CD4-positive, alpha-beta T cell treated with Interleukin-21 for 1 hour (primary cell): ENCODE data around the gene PEX16.
A peak's percentile ranks its signal among the peaks of the same experiment; 100 is the strongest.

ENCODE experiments used
- DNase-seq: peaks from one replicate; pipeline ENCODE4 v3.0.0-alpha.2; 2020

The PEX16 gene

DNA sequence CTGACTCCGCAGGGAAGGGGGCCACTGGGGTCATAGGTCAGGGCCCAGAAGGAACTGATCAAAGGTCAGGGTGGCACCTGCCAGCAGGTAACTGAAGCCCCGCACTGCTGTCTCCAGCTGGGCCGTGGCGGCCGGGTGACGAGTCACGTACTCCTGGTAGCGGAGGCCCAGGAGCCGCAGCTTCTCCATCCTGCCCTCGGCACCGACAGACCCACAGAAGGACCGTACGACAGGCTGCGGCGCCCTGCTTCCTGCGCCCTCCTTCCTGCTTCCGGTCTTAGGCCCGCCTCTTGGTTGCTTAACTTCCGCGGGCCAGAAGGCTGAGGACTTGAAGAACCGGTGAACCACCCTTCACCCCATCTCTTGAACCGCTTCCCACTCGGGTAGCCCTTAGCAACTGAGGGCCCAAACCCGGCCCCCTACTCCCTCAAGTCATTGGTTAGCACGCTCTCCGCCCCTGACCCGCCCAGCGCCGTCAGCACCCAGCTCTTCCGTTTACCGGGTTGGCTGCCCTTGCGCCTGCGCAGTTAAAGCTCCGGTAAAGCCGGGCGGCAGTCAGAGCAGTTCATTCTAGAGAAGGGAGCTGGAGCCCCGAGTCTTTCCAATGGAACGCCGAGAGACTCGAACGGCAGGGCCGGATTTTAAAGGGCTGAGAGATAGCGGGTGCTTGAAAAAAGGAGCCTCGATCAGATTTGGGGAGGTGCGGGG, at the start of gene PEX16:
PEX16 (minus strand) TSS at position 255 of the 708 bp plus-strand sequence; CDS start at position 189, 66 bp downstream.
- peak; percentile 98 for DNase-seq

DNA sequence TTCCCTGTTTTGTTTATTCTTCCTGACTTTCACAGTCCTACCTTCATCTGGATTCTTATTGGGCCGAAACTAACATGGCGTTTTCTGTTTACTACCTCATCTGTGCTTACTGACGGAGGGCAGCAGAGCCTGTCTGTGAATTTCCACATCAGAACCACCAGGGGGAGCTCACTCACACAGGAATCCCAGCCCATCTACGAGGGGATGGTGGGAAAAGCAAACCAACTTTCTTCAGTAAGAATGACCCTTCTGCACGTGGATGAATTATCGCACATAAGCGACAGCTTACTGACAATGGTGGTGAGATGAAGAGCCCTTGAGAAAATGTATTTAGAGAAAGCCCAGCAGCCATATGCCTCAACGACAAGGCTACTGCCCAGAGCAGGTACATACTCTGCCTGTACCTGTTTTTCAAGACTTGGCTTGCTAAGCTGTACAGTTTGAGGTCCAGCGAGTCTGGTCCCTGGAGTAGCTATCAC, 47.3 kb upstream of the PEX16 start:
- peak; percentile 76 for DNase-seq

DNA sequence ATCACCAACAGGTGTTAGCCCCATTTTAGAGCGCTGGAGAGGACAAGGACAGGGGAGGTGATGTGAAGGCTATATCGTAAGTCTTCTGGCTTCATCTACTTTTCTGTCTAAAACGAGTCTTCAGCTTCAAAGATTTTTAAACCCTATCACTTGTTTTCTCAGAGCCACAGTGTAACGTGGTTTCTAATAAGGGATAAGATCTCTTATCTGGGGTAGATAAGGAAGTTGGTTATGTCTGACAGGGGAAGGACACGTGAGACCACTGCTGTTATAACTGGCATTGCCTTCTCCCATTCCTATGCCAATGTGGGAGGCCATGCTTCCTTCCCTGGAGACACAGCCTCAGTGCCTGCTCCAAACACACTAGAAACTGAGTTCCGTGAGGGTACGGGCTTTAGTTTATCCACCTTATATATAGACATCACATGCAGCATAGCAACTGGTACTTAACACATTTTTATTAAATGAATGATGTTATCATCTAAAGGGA, 44.1 kb upstream of the PEX16 start:
- DNase-seq = no peak

DNA sequence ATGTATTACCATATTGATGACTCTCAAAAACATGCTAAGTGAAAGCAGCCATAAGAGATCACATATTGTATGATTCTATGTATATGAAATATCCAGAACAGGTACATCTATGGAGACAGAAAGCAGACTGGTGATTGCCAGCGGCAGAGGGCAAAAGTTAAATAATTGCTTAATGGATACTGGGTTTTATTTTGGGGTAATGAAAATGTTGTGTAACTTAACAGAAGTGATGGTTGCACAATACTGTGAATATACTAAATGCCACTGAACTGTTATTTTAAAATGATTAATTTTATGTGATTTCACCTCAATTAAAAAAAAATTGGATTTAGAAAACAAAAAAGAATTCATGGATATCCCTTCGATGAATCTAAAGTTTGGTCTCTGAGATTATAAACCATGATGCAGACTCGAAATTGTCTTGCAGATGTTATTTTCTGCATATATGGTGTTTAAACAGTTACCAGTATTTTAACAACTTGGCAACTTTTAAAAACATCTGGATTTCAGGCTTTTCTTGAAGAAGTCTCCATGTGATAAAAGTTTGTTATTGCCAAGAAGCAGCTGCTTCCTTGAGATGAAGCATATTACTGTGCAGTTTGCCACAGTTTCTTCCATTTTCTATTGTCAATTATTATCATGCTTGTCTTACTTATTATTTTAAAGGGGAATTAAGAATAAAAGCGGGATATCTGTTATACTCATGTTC, 42.9 kb upstream of the PEX16 start:
- DNase-seq = no peak

DNA sequence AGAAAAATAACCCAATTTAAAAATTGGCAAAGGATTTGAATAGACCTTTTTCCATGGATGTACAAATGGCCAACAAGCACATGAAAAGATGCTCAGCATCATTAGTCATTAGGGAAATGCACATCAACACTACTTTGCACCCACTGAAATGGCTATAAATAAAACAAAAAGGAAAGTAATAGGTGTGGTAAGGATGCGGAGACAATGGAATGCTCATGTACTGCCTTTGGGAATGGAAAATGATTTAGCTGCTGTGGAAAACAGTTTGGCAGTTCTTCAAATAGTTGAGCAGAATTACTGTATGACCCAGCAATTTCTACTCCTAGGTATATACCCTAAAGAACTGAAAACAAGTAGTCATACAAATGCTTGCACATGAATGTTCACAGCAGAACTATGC, 42.2 kb upstream of the PEX16 start:
- no peak for DNase-seq

DNA sequence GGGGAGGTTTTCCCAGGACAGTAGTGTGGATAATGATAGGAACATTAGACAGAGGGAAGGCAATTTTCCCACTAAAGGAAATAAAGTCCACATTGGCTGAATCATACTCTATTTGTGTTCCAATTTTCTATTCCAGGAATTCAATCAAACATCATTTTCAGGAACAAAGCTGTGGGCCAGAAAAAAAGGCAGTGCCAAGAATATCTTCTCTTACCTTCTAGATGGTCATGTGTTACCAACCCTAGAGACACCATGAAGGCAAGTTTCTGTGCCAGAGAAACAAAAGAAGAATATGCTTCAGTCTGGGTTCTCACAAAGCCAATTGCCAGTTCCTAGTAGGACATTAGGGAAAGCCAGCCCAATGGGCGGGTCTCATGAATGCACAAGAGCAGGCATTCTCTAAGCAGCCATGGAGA, 32.3 kb upstream of the PEX16 start:
- DNase-seq = no peak

DNA sequence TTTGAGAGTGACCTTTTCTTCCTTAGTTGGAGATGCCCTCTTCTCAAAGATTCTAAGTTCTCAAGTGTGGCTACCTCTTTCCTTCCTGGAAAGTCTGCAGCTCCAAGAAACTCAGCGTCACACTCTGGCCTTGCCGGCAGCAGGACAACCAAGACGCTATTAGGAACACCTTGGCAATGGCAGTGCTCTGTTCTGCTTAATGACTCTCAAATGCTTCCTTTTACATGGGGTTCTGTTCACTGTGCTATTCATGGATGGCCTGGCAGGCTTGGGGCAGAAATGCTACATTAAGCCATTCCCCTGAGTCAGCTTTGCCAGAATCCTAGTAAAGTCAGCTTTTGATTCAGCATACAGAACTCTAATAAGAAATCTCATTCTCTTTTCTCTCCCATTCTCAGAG, 30.7 kb upstream of the PEX16 start:
- no peak for DNase-seq

DNA sequence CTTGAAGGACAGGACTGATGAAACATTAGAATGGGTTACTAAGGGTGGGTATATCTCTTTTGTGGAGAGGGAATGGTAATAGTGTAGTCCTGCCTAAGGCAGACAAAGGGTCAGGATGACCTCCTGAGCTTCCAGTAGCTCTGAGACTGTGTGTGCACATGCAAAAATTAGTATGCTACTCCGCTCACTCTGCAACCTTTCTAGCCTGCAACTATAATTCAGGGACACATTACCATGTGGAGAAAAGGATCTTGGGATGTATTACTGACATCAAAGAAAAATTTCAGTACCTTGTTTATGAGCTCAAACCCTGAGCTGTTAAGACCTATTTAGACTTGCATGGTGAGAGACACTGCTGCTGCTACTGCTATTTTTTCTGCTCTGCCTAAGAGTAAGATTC, 30.2 kb upstream of the PEX16 start:
- DNase-seq = no peak

DNA sequence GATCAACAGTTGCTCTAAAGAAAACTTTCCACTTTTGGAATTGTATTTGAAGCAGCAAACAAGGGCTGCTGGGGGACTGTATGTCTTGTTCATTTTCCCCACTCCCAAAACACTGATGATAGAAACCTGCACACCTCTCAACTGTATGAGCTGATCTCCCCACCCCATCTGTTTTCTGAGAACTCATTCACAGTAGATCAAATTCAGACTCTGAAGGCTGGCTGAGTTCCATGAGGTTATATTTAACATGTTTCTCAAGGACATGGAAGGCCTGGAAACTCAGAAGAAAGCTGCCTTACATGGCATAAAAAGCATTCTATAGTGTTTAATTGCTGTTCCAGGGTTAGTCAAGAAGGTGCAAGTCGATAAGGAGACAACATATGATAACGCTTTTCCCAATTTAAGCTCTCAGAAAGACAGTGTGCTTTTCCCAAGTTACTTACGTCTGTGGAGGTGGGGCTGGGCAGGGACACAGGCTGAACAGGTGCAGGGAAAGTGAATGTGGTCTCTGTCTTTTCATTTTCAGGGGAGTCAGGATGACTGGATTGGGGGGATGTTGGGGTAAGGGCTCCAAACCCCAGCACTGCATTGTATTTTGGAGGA, 27.8 kb upstream of the PEX16 start:
- no peak for DNase-seq

DNA sequence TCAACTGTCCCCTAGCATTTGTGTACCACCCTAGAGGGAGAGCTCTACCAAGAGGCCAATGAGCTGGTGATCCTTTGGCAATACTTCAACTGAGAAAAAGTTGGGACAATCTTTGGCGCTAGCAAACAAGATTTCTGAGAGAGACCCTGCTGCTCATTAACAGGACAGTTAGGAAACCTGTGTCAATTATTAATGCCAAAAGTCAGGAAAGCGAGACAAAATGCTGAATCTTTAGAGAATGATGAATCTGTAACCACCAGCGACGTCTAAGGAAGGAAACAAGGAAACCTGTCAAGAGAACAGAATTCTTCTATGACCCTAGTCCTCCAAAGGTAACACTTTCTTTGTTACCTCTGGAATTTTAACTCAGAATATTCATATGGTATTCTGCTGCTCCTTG, 24.7 kb upstream of the PEX16 start:
- DNase-seq = no peak

DNA sequence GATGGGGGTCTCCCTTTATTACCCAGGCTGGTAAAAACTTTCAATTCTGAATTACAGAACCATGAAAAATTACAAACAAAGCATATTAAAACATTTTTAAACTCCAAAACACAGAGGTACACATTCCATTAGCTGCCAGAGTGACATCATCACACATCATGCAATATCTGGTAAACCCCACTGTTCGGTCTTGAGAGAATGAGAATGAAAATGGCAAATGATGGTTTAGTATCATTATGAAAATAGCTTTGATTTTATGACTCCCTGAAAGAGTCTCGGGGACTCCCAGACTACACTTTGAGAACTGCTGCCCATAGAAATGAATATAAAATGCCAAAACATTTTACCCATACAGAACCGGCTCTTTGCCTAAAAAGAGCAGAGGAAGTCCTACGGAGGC, 23.6 kb upstream of the PEX16 start:
- DNase-seq = no peak

DNA sequence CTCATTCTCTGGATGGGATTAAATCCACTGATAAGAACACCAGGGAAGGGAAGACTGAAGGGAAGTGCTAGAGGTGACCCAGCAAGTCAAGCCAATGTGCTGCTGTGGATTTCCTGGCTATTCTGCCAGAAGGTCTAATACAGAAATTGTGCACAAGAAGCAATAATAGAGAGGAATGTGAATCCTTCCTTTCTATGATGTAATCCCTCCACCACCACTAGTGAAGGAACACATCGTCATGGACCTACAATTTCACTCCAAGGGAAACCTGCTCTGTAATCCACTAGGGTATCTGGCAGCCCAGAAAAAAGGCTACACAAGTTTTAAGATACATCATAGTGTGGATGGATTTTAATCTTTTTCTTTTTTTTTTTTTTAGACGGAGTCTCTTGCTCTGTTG, 22.2 kb upstream of the PEX16 start:
- DNase-seq = no peak

DNA sequence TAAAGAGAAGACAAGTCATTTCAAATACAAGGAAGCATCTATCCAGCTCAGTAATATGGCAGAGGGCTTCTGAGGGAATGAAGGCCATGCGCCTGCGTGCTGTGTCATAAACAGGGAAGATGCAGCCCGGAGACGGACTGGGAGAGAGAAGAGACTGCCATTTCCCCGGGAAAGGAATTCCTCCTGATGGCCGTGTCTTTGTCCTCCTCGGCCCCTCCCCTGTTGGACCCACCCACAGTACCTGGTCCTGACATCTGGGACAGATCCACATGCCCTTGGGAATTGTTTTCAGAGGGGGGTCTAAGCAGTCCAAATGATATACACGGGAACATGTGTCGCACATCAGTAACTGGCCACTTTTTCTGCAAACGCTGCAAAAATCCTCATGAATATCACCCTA, 20.2 kb upstream of the PEX16 start:
- no peak for DNase-seq

DNA sequence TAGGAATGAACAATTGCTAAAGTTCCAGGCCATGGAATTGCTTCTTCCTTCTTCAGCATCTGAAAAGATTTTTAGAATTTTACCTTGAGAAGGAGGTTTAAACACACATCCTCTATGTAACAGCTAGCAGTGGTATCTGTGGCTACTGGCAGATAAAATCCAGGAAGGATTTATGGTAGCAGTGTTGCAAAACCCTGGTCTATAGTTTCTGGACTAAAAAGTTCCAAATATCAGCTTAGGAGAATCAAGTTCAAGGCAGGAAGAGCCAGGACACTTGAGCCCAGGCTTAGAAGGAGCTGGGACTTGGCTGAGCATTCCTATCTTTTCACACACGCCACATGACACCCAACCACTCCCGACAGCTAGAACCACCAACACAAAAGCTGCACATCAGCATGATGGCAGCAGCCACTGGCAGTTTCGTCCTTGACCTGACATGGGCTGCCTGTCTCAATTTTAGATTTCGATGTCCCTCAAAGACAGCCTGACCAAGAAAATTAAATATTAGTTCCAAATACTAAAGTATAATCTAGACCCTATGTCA, 18.9 kb upstream of the PEX16 start:
- no peak for DNase-seq

DNA sequence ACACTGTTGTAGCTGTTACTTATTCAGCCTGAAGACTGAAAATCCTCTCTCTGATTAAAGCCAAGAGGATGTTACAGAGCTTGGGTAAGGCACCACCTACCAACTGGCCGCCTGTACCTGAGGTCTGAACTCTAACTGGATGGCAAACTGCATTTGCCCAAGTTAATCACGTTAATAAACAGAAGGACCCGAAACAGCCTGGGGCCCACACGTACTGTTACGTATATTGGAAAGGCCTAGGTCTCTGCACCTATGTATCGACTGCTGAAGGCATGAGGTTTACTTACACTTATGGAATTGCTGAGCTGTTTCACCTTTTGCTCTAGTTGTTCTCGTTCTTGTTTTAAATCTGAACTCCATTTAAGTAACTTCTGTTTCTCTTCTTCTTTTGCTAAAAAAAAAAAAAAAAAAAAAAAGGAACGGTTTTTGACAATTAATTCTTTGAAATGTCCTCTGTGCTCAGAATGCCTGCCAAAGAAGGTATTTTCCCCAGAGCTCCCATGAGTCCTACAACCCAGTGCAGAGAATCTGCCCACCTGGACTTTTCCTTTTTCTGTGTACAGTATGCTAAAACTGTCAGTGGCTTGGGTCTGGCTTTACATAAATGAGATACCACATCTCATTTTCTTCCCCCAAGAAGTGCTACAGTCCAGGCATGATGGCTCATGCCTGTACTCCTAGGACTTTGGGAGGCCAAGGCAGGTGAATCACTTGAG, 17.8 kb upstream of the PEX16 start:
- DNase-seq = no peak

DNA sequence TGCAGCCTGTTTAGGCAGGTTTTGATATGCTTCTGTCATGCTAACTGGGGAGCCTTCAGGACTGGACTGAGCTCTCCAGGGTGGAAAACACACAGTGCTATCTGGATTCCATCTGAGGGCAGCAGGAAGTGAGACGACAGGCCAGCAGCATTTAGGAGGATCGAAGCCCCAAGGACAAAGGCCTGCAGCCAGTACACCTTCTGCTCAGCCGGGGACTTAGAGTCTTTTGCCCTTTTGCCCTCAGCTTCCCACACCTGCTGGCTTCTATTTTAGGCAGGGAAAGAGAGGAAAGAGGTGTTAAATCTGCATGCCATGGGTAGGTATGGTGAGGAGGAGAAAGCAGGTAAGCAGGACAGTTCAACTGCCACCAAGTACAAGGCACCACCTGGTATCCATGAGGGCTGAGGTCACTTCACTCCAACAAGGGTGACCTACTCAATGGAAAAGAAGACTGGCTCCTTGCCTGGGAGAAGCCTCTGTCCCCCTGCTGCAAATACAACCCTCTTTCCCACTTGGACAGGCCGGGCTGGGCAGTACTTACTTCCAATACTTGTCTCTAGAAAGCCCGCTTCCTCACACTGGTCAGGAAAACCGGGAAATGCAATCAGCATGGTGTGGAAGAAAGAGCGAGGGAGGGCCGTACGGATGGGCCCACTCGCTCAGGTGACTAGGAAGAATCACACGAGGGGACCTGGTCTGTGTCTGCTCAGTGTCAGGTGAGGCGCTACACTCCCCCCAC, 17.1 kb upstream of the PEX16 start:
- DNase-seq = no peak

DNA sequence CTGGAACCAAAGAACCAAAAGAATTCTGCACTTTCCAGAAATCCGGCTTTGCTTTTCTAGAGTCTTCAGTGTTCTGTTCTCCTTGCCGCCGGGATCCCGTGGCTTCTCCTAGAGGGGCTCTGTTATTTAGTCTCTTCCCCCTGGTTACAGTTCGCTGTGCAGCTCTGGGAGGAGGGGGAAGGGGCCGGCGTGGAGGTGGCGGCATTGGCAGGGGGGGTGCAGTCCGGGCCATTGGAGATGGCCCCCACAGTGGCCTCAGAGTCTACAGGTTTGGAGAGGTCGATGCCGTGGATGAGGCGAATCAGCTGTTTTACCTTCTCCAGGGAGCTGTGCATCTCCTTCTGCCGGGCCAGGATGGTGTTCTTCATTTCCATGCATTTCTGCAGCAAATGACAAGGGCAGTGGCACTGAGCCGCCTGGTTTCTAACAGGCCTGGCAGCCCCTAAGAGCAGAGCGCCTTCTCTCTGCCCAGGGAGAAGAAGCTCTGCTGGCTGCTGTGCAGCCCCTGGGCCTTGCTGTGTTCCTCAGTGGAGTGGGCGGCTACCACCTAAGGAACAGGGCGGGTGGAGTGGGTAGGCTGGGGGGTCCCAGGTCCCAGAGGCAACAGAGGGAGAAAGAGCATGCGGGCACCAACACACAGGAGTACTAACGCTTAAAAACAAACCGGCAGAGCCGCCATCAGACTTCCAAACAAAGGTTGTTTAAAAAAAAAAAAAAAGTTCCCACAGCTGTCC, 16.3 kb upstream of the PEX16 start:
- no peak for DNase-seq

DNA sequence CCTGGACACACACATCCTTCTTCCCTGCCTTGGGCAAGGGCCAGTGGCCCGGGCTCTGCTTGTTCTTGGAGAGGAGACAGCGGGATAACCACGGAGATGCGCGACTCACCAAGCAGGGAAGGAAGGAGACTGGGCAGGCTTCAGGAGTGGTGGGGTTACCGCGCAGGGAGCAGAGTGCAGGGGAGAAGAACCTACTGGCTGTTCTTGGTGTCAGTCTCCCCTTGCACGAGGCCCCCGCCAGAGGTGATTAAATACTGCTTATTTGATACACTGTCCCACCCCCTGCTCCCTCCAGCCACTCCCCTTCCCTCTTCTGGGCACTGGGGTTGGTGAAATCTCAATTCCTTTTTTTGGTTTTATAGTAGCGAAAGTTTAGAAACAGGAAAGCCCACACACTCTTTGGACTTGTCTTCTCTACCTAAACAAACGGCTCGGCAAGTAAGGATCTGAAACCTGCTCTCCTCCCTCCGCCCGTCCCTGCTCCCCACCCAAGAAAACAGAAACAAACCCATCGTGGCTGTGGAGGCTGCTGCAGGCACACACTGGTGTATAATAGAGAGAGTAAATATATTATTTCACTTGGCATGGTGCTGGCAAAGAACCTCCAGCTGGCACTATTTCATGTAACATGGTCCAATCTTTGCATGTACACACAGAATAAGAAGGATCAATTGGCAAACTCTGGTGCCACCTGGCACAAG, 15.6 kb upstream of the PEX16 start:
- DNase-seq = peak; percentile 8

DNA sequence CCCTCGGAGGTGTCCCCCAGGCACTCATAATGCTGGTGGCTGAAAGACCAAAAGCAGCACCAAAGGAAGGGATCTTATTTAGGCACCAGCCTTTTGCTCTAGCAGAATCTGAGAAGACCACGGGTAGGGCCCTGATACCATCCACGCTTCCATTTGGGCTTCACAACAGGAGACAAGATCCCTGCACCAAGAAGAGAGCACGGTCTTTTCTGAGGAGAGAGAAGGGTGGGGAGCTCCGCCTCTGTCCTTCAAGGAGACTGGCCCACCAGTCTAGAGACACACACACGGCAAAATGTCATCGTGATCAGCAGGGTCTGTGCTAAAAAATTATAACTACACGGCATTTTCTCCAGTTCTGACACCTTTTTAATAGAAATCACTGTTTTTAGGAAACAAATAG, 14.5 kb upstream of the PEX16 start:
- no peak for DNase-seq

DNA sequence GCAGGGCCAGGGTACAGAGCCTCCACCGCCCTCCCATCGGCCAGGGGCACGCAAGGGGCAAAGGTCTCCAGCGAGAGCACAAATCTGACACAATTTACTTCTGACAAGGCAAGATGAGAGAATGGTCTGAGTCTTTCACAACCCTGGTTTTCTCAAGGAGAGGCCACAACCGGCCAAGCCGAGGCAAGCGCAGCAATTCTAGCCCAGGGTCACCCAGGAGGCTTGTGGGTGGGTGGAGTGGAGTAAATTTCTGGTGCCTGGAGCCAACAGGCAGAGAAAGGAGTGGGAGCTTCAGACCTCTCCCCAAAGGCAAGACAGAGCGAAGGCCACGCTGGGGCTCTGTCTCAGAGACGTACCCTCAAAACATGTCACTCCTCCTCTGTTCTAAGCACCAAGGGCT, 14.1 kb upstream of the PEX16 start:
- no peak for DNase-seq
